COR-L47 (cell line): ENCODE data around the gene SLFN12L.
"Not testable (repeated sequence)": the region's sequence is repeated elsewhere in the genome, so short reads cannot be mapped to it uniquely, and the experiment has no call there.

Source experiments
- DNase-seq: peaks from one replicate; lab custom pipeline; 2025; lab: John Stamatoyannopoulos, UW

SLFN12L gene

DNA sequence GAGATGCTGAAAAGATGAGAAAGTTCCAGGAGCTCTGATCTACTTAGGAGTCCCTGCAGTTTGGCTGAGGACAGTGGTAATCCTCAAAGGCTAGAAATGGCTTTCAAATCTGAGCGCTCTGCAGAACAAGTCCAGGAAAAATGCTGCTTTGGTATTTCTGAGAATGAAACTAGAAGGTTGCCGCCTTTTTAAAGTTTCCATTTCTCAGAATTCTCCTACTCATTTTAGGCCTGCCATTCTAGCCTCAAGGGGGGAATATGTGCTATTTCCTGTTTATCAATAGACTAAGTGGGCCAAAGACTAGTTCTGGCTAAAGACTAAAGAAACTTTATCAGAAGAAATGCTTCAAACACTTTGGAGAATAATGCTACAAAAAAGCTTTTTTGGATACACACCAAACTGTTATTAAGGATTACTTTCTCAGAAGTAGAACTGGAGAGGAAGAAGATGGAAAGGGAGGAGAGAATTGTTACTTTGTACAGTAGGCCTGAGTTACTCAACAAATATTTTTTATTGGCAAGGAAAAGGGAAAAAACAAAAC lies at the start of gene SLFN12L:
Gene SLFN12L, minus strand, starts transcription at position 78 of the 541 bp plus-strand sequence. CDS start 15,314 bp downstream, outside the sequence.
- DNase-seq: no peak

DNA sequence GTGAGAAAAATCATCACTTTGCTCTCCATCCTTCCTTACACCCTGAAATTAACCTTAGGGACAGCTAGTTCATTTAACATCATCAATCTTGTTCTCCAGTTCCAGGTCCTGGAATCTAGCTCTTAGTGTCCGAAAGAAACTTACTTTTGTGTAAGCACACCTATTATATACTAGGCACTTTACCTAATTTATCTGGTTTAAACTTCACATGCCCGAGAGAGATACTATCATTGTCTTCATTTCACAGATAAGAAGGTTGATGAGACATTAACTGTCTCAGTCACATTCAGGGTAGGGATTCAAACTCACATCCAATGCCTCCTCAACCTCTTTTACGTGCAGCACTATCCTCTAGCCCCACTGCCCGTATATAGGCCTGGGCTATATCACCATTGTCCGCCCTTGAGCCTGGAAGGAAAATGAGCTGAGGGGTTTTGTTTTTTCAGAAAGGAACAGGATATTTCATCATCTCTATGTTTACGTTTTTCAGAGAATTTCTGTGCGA lies 49.1 kb upstream of the SLFN12L start:
- DNase-seq: no peak

DNA sequence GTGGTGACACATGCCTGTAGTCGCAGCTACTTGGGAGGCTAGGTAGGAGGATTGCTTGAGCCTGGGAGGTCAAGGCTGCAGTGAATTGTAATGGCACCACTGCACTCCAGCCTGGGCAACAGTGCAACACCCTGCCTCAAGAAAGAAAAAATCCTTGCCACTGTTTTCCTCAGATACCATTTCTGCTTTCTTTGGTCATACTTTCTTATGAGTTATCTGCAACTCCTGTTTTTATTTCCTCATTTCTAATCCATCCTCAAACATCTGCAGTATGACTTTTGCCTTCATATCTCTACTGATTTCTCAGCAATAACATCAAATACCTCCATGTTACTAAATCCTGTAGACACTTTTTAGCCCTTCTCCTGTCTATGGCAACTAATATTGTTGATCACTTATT lies 46.6 kb upstream of the SLFN12L start:
- DNase-seq: no peak

DNA sequence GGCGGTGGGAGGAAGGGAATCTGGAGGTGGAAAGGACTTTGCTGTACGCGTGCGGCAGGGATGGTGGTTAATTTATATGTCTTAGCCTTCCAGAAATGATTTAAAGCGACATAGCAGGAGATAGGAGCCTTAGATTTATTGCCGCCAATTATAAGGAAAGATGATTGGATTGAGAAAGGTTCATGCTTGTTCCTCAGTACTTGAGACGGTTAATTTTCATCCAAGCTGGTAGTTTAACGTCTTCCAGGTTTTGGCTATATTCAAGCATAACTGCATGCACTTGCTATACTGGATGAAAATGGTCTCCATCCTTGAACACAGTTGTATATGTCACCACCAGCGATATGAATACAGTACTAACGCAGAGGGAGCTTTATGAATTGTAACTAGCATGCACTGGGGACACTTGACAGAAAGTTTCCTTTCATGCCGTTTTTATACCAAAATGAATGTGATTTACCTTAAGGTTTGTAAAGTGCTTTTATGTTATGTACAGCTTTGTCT lies 41.5 kb upstream of the SLFN12L start:
- no peak for DNase-seq

DNA sequence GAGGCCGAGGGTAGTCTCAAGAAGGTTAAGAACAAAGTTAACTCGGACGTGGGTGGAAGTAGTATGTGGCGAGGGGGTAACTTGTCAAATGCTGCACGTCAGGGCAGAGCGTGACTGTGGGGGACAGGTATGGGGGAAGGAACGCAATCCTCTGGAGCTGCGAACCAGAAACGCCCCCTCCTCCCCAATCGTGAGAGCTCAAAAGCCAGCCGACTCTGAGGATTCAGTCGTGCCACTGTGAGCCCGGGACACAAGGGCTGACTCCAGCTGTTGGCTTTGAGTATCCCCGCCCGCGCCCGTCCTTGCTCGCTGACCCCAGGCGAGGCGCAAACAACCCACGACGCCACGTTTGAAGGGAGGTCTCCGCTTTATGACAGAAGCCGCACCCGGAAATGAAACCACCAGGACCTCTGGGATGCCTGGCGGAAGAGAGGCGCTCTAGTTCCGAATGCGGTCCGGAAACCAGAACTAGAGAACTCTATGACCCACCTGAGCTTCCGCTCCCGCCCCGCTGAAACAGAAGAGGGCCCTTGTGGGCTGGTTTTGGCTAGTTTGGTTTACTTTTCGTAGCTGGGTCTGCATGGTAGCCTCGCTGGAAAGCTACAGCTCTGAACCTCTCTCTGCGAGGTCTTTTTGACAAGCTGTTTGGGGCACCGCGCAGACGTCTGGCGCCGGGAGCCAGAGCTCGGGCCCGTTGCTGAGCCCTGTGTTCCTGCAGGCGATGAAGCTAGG lies 40.9 kb upstream of the SLFN12L start, which contains the start of gene PEX12:
Gene PEX12, minus strand, starts transcription at position 375 of the 732 bp plus-strand sequence. CDS start 550 bp downstream, outside the sequence.
- DNase-seq: peak; percentile 87

DNA sequence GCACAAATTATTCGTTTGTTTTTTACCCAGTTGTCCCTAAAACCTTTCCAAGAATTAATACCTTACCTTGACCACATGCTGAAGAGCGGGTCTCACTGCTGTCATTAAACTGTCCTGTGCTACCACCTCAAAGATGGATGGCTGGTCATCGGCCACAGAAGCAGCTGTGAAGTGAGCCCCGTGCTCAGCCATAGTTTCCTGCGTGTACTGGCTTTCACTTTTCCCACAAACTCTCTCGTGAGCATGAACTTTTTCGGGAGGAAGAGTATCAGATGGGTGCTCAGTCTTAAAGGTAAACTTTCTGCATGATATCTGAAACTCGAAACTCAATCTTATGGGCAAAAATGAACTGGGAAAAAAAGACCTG lies 40.3 kb upstream of the SLFN12L start:
- DNase-seq: no peak

DNA sequence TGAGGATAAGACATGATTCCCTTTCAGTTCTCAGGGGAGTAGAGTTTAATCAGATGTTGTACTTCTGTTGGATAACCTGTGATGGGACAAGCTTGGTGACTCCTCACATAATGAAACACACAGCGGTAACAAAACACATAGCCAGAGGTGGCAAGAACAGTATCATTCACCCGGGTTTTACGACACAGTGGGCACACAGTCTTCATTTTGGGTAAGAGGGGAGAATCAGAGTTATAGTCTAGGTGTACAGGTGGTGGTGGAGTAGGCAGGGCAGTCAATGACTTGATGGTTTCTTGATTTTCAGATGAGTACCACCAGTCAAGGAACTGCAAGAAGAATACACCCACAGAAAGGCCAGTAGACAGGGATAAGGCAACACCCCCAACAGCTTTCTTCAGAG lies 38.3 kb upstream of the SLFN12L start:
- no peak for DNase-seq

DNA sequence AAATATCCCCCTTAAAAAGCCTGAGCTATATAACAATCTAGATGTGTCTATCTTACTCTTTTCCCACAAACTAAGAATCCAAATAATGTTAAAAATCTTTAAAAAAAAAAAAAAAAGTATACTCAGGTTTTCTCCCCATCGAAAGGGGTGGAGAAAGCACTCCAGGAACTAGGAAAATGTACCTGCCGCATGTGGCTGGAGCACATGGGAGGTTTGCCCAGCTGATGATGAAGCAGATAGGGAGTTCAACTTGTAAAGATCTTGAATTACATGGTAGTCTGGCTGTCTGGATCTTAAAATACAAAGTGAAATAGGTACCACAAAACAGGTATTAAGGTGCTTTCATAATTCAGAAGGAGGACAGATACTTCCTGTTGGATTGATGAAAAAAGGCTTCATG lies 31.9 kb upstream of the SLFN12L start:
- no peak for DNase-seq

DNA sequence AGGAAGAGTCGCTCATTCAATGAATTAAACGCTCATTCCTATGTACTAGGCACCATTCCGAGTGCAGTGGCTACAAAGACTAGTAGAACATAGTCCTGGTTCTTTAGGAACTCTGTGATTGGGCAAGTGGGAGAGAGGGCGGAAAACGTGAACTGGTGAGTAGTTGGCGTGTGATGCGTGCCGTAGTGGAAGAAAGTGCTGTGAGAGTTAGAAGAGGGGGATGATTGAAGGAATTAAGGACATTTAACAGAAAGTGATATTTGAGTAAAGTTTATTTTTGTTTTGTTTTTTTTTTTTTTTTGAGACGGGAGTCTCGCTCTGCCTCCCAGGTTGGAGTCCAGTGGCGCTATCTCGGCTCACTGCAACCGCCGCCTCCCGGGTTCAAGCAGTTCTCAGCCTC lies 31.1 kb upstream of the SLFN12L start:
- no peak for DNase-seq

DNA sequence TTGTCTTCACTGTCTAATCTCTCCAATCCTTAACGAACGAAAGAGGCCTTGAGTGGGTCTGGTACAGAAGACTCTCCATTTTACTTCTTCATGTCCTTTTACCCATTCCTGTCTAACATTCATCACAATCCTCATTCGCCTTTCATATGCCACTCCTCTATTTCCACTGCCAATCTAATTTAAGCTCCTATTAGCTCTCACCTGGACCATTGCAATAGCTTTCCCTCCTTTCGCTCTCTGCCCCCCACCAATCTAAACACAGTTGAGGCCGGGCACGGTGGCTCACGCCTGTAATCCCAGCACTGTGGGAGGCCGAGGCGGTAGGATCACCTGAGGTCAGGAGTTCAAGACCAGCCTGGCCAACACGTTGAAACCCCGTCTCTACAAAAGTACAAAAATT lies 29.5 kb upstream of the SLFN12L start:
- no peak for DNase-seq

DNA sequence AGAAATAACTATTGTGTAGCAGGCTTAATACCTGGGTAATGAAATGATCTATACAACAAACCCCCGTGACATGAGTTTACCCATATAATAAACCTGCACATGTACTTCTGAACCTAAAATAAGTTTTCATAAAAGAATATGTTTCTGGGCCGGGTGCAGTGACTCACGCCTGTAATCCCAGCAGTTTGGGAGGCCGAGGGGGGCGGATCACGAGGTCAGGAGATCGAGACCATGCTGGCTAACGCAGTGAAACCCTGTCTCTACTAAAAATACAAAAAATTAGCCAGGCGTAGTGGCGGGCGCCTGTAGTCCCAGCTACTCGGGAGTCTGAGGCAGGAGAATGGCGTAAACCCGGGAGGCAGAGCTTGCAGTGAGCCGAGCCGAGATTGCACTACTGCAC lies 25.7 kb upstream of the SLFN12L start:
- DNase-seq: not testable (repeated sequence)

DNA sequence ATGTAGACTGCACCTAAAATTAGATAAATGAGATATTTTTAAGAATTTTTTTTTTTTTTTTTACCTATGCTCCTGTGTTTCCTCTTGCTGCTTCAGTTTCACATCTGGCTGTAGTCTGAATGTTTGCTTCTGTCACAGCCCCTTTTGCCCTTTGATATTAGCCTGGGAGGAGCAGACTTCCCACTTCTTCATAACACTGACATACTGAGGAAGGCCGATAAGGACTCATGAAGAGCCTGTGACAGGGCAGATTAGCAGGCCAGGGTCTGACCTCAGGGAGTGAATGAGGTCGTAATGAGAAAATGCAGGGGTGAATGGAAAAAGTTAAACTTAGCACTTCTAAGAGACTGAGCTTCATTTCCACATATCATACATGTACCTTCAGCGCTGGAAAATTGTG lies 23.2 kb upstream of the SLFN12L start, which contains the start of gene SLFN14:
Gene SLFN14, minus strand, starts transcription at position 117 of the 400 bp plus-strand sequence. CDS start 2,757 bp downstream, outside the sequence.
- DNase-seq: no peak

DNA sequence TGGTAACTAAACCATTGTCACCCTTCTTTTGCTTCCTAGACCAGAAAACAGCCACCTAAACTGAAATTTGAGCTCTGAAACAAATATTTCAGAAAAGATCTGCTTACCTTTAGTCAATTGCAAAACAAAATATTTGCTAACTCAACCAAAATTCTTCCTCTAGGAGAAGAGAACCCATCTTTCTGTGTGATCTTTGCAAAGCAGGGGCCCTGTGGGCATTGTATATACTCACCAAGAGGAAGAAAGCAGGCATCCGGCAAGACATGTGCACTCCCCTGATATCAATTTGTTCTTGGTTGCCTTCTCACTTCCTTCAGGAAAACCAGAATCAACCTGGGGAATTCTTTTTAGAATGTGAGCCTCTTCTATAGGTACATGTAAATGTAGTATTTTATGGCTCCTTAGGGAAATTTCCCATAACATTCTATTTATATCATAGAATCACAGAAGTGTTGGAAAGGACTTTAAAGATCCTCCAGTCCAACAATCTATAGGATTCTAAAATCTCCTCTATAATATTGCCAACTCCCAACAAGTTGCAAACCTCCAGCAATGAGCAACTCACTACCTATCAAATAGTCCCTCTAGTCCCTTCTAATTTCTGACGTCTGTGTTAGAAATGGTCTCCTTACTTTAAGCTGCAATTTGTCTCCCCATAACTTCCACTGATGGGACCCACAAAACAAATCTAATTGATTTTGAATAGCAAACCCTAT lies 22.2 kb upstream of the SLFN12L start:
- DNase-seq: no peak

DNA sequence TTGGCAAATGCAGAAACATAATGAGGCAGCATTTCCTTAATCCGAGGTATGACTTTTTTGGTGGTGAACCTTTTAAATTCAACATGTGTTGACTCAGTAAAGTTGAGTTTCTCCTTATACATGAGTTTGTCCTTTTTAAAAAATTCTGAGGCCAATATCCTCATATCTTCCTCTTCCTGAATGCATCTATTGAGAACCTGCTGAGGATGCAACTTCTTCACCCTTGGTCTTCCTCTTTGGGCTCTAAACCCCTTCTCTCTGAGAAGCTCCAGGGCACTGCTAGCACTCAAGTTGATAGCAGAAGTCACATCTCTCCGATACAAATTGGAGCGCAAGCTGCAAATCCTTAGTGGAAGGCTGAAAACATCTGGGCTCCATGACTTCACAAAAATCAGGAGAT lies 19.9 kb upstream of the SLFN12L start:
- DNase-seq: no peak

DNA sequence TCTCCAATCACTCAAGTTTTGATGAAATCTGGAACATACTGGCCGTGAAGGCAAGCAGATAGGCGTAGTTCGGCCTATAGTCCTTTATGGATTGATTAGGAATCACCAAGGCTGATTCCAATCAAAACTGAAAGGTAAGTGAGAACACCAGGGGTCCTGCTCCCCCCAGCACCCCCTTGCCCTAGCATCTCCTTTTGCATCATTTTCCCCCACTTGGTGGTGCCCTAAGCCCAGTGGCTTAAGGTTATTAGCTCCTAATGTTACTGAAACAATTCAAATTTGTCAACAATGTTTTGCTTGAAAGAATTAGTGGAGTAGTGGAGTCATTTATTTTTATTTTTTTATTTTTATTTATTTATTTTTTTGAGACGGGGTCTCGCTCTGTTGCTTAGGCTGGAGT lies 18.2 kb upstream of the SLFN12L start:
- no peak for DNase-seq

DNA sequence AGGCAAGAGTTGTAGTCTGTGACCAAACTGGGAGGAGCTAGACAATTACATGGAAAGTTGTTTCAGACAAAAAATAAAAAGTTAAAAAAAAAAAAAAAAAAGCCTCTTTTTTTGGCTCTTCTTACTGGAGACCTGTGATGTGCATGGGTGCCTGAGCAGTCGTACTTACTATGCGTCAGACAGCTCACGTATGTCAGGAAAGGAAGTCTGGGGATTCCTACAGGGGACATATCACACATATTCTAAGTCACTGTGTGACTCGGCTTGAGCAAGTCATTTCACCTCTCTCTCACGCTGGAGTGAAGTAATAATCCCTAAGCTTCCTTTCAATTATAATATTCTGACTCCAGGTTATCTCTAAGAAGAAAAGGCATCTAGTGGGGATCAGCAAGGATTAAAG lies 17.2 kb upstream of the SLFN12L start:
- no peak for DNase-seq

DNA sequence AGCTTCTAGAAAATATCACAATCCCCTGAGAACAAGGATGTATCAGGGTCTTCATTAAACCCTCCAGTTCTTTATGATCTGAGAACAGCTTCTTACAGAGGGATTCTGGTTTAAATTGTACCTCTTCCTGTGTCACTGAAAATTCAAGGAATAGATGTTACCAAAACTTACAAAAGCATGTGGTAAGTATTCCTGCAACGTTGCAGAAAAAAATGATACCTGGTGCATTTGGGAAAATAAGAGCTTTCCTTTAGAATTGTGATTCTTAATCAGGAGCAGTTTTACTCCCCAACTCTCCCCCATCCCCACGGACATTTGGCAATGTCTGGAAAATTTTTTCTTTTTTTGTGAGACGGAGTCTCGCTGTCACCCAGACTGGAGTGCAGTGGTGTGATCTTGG lies 15.8 kb upstream of the SLFN12L start:
- DNase-seq: no peak

DNA sequence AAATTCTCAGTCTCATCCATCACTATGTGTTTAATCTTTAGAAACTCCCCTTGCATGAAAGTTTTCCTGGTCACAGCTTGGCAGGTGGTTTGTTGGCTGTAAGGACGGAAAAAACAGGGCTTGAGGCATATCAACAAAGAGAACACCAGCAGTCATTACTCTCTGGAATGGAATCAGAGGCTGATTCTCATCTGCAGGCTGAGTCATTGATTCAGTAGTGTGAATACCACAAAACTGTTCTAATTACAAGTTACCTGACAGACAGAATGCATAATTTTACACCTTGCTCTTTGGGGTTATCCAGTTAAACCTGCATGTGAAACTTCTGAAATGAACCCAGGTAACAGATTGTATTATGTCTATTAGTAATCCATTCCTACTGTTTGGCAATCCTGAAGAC lies 11.5 kb upstream of the SLFN12L start:
- no peak for DNase-seq

DNA sequence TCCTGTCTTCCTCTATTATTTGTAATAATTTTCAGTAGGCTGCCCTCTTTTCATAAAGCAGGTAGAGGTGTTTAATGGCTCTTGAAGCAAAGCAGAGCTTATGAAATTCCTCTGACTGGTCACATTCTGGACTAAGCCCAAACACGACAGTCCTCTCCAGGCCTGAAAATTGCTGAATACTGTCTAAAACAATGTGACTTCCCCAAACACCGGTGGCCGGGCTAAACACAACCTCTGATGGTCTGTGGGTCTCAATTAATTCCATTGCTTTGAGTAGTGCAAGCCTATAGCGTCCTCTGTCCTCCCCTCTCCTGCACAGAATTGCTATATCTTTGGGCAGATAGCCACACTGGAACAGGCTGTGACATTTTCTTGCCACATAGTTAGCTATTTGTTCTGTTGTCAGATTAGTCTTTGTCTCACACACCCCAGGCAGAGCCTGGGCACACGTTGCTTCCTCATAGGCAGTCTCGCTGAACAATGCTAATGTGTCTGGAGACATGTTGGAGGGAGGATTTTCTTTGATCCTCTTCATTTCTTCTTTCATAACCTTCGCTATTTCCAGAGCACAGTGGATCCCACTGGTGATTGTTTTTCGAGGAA lies 10.8 kb upstream of the SLFN12L start:
- no peak for DNase-seq

DNA sequence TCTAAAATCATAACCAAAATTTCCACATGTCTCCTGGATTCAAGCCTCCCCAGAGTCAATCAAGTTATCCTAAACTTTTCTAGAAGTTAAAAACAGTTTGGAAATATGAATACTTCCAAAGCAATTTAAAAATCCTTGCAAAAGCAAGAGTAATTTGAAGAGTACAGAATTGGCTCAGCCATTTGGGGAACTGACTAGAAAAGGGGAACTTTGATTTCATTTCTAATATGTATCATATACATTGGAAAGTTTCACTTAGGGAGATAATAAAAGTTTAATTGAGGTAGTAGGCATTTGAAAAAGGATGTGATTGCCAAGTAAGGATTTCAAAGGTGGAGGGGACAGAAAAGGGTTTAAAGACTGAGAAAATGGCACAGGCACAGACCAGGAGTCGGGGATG lies 9.0 kb upstream of the SLFN12L start:
- no peak for DNase-seq

DNA sequence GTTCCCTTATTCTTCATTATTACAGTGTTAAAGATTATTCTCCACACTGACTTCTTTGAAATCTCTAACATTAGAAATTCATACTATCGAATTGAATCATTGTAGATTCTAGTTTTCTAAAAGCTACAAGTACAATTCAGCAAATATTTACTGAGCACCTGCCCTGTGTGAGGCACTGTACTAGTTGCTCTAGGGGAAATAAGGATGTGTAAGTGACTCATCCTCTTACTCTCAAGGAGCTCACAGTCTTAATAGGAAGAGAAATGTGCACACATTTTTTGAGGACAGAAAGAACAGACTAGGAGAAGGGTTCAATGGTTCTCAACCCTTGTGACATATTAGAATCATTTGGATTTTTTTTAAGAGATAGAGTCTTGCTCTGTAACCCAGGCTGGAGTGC lies 7.7 kb upstream of the SLFN12L start:
- no peak for DNase-seq

DNA sequence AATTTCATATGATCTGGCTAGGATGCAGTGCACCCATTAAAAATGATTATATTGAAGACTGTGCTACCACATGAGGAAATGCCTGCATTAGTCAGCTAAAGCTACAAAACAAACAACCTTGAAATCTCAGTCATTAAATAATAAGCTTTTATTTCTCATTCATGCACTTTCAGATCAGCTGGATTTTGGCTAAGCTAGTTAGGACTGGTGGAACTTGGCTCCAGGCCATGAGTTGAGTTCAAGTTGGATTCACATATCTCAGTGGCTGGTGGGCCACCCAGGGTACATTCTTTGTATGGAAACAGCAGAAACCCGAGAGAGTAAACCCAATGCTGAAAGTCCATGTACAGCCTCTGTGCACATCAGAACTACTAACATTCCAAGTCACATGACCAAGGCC lies 6.4 kb upstream of the SLFN12L start:
- DNase-seq: no peak
